ENCODE data around the gene ANKHD1. TPM values are rescaled to one million over a fixed set of nuclear protein-coding genes. Genes with fewer than 3 reads are reported as not detected.
A peak's percentile ranks its signal among the peaks of the same experiment; 100 is the strongest.
"Not testable (repeated sequence)": the region's sequence is repeated elsewhere in the genome, so short reads cannot be mapped to it uniquely, and the experiment has no call there.

The ANKHD1 gene
- total RNA-seq, 2 experiments from 2014 or later, result 77.1 to 93.5 TPM

DNA sequence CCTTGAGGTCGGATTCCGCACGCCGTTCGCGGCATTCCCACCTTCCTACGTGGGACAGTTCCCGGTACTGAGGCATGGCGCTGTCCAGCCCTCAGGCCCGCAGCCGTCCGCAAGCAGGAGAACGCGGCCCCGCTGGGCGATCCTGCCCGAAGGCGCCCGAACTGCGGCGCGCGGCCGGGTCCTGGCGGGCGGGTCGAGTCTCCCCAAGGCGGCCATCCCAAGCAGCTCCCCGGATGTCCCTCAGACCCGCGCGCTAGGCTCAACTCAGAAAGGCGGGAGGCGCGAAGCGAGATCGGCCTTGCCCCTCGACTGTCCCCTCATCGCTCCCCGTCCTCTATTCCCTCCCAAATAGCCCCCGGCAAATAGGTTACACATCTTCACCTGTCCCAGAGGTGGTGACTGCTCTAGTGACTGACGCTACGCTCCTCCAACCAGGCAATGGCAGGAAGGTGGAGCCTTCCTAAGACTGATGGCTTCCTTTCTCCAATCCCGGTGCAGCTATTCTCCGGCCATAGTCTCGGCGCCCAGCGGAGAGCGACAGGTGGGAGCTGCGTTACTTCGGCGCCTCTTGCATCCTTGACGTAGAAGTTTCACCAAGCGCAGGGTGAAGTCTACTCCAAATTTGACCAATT is 787 bp upstream of the ANKHD1 start:
- no peaks in the 10 kb centered on the region for H3K9me3 Mint-ChIP-seq (ENCODE audit: low read depth)
- H3K36me3 Mint-ChIP-seq (ENCODE audit: low read depth), result peaks cover 13% of the 10 kb centered on the region
- peak; percentile 91 for DNase-seq
- POLR2A ChIA-PET, result interaction anchor here (0.6 to 2.5 kb wide), 10 partner anchors 8 to 310 kb away, joined by 3 to 13 read pairs (median 3); partner anchors contain the start of genes EIF4EBP3, HARS1, HARS2 and IK
- H3K27ac Mint-ChIP-seq, result peak overlapping the region; percentile 87
- CTCF ChIA-PET, result interaction anchor here (0.7 to 1.9 kb wide), 8 partner anchors 9 to 310 kb away, joined by 3 to 5 read pairs (median 4); partner anchors contain the start of genes EIF4EBP3 and ZMAT2
- no peak overlapping the region for H3K4me3 Mint-ChIP-seq
- ATAC-seq, result peak; percentile 79
- H3K4me1 Mint-ChIP-seq, result peaks cover 20% of the 10 kb centered on the region
- no peaks in the 10 kb centered on the region for H3K27me3 Mint-ChIP-seq
- intact Hi-C loops (cut with DNase I, micrococcal nuclease), result loop anchor here (1.0 to 5.0 kb wide), 19 partner anchors 38 to 1696 kb away; partner anchors contain the start of genes APBB3 (in 2 of the 2), HARS1 (in 2 of the 2), HARS2 (in 2 of the 2) and SLC35A4 (in 2 of the 2)

DNA sequence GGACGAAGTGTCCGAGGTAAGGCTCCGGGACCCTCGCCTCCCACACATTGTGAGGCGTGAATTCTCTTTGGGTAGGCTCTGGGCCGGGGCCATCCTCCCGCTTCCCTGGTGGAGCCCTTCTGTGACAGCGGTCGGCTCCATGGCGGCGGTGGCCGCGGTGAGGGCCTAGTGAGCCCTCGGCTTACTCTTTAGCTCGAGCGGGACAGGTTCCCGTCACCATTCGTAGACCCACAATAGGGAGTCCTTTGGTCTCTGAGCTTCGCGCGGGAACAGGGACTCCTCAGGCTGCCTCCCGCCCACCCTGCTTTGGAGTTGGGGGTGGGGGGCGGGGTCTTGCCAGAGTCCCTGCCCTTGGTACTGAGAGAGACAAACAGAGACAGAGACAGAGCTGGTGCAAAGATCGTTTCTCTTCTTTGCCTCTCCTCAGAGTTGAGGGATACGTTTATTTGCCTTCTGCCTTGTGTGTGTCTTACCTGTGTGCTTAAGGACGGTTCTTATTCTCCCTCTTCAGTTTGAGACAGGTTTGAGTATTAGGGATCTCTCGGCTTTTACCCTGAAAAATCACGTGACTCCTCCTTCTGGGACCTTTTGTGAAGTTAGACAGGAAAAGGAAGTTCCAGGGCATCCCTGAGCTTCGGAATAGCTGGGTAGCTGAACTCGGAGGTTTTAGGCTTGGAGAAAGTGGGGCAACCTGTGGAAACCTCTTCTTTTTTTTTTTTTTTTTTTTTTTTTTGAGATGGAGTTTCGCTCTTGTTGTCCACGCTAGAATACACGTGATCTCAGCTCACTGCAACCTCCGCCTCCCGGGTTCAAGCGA is 833 bp downstream of the ANKHD1 start:
- ATAC-seq (peak; percentile 0), DNase-seq (peak; percentile 73)
- Mint-ChIP-seq H3K4me1 (peaks cover 25% of the 10 kb centered on the region), H3K9me3 (ENCODE audit: low read depth) (no peaks in the 10 kb centered on the region), H3K27ac (no peak overlapping the region), H3K27me3 (no peaks in the 10 kb centered on the region), H3K4me3 (no peak overlapping the region), H3K36me3 (ENCODE audit: low read depth) (peaks cover 20% of the 10 kb centered on the region)
- POLR2A ChIA-PET, result interaction anchor here (0.6 to 2.5 kb wide), 8 partner anchors 17 to 1066 kb away, joined by 3 to 13 read pairs (median 3); partner anchors contain the start of genes HBEGF, IK and NDUFA2
- intact Hi-C loops (cut with DNase I, micrococcal nuclease), result loop anchor here in 1 of 2 experiments (5.0 kb wide), 2 partner anchors 840 to 1695 kb away; partner anchors contain the start of gene UBE2D2
- CTCF ChIA-PET, result interaction anchor here (0.9 kb wide), 1 partner anchor 9 kb away, joined by 3 read pairs; no protein-coding TSS in a partner anchor

DNA sequence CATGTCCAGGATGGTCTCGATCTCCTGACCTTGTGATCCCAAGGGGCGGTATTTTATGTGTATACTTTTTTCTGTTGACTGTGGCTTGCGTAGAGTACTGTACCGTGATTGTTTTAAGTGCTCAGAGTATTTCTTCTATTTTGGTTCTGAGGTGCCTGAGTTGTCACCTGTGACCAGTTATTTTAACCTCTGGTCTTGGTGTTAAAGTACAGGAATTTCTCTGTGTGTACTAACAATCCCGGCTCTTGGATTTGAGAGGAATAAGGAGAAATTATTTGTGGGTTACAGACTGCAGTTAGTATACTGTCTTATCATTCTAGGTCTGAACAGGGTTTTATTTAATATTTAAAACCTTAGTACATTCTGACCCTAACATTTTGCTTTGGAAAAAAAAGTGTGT is 2.0 kb downstream of the ANKHD1 start:
- peaks cover 29% of the 10 kb centered on the region for H3K4me1 Mint-ChIP-seq
- no peak for ATAC-seq
- no peaks in the 10 kb centered on the region for H3K9me3 Mint-ChIP-seq (ENCODE audit: low read depth)
- peak overlapping the region; percentile 30 for H3K27ac Mint-ChIP-seq
- no peak for DNase-seq
- CTCF ChIA-PET, result interaction anchor here (0.6 to 1.8 kb wide), 6 partner anchors 21 to 316 kb away, joined by 3 to 4 read pairs (median 3); no protein-coding TSS in a partner anchor
- H3K36me3 Mint-ChIP-seq (ENCODE audit: low read depth), result peaks cover 23% of the 10 kb centered on the region
- no peak overlapping the region for H3K4me3 Mint-ChIP-seq
- intact Hi-C loops (cut with DNase I, micrococcal nuclease), result loop anchor here in 1 of 2 experiments (5.0 kb wide), 2 partner anchors 841 to 1694 kb away; partner anchors contain the start of gene UBE2D2
- POLR2A ChIA-PET, result interaction anchor here (0.7 kb wide), 1 partner anchor 55 kb away, joined by 5 read pairs; no protein-coding TSS in a partner anchor
- H3K27me3 Mint-ChIP-seq, result no peaks in the 10 kb centered on the region

DNA sequence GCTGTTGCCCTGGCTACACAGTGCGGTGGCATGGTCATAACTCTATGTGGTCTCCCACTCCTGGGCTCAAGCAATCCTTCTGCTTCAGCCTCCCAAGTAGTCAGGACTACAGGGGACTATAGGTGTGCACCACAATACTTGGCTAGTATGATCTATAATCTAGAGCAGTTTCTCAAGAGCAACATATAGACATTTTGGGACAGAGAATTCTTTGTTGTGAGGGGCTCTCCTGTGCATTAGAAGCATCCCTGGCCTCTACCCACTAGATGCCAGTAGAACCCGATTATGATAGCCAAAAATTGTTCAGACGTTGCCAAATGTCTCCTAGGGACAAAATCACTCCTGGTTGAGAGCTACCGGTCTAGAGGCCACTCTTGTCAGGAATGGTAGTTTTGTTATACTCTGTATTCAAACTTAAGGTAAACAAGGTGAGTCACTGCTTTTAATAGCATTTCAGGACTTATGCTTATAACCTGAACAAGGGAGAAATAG is 7.2 kb downstream of the ANKHD1 start:
- CTCF ChIA-PET, result interaction anchor here (0.6 kb wide), 1 partner anchor 256 kb away, joined by 3 read pairs; no protein-coding TSS in a partner anchor
- Mint-ChIP-seq H3K27ac (no peak overlapping the region), H3K4me3 (no peak overlapping the region), H3K27me3 (no peaks in the 10 kb centered on the region), H3K36me3 (ENCODE audit: low read depth) (peaks cover 28% of the 10 kb centered on the region), H3K9me3 (ENCODE audit: low read depth) (no peaks in the 10 kb centered on the region), H3K4me1 (peaks cover 43% of the 10 kb centered on the region)
- POLR2A ChIA-PET, result no interaction called here
- ATAC-seq (no peak), DNase-seq (no peak)
- intact Hi-C loops (cut with DNase I, micrococcal nuclease), result no loop called here

DNA sequence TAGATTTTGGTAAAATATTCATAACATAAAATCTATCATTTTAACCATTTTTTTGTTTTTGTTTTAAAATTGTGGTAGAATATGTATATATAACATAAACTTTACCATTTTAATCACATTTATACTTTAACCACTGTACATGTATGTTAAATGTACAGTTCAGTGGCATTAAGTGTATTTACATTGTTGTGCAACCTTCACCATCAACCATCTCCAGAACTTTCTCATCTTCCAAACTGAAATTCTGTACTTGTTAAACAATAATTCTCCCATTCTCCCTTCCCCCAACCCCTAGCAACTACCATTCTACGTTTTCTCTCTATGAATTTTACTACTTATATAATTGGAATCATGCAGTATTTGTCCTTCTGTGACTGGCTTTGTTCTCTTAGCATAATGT is 11.6 kb downstream of the ANKHD1 start:
- Mint-ChIP-seq H3K4me1 (peaks cover 33% of the 10 kb centered on the region), H3K36me3 (ENCODE audit: low read depth) (peaks cover 20% of the 10 kb centered on the region), H3K4me3 (no peak overlapping the region), H3K9me3 (ENCODE audit: low read depth) (no peaks in the 10 kb centered on the region), H3K27ac (no peak overlapping the region), H3K27me3 (no peaks in the 10 kb centered on the region)
- DNase-seq (no peak), ATAC-seq (no peak)
- POLR2A ChIA-PET, result no interaction called here
- CTCF ChIA-PET, result no interaction called here
- intact Hi-C loops (cut with DNase I, micrococcal nuclease), result no loop called here

DNA sequence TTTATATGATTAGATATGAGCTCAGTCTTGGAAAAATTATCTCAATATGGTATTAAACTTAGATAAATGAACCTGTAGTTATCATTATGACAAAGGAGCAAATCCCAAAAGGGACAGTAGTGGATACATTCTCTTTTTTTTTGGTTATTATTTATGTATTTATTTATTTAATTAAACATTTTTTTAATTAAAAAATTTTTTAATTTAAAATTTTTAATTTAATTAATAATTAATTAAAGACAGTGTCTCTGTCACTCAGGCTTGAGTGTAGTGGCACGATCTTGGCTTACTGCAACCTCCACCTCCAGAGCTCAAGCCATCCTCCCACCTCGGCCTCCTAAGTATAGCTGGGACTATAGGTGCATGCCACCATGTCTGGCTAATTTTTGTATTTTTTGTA is 15.6 kb downstream of the ANKHD1 start:
- Mint-ChIP-seq H3K4me3 (no peak overlapping the region), H3K27me3 (no peaks in the 10 kb centered on the region), H3K9me3 (ENCODE audit: low read depth) (no peaks in the 10 kb centered on the region), H3K36me3 (ENCODE audit: low read depth) (peaks cover 25% of the 10 kb centered on the region), H3K4me1 (peaks cover 52% of the 10 kb centered on the region), H3K27ac (no peak overlapping the region)
- POLR2A ChIA-PET, result interaction anchor here (0.6 to 0.7 kb wide), 2 partner anchors 16 to 85 kb away, joined by 4 to 7 read pairs; partner anchors contain the start of gene ANKHD1
- DNase-seq, result no peak
- intact Hi-C loops (cut with DNase I, micrococcal nuclease), result no loop called here
- ATAC-seq, result no peak
- CTCF ChIA-PET, result interaction anchor here (1.0 to 1.7 kb wide), 2 partner anchors 13 to 230 kb away, joined by 3 to 4 read pairs; partner anchors contain the start of genes IK and NDUFA2

DNA sequence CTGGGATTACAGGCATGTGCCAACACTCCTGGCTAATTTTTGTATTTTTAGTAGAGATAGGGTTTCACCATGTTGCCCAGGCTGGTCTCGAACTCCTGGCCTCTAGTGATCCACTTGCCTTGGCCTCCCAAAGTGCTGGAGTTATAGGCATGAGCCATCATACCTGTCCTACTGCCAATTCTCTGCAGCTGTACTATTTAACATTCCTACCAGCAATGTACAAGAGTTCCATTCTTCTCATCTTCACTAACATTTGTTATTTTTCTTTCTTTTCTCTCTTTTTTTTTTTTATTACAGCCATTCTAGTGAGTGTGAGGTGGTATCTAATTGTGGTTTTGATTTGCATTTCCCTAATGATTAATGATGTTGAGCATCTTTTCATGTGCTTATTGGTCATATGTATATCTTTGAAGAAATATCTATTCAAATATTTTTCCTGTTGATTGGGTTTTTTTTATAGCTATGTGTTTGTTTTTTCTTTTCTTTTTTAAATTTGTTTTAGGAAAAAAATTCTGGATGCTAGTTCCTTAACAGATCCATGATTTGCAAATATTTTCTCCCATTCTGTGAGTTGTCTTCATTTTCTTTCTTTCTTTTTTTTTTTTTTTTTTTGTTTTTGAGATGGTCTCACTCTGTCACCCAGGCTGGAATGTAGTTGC is 17.4 kb downstream of the ANKHD1 start:
- Mint-ChIP-seq H3K4me3 (no peak overlapping the region), H3K36me3 (ENCODE audit: low read depth) (peaks cover 21% of the 10 kb centered on the region), H3K4me1 (peaks cover 50% of the 10 kb centered on the region), H3K27ac (no peak overlapping the region), H3K27me3 (no peaks in the 10 kb centered on the region), H3K9me3 (ENCODE audit: low read depth) (no peaks in the 10 kb centered on the region)
- intact Hi-C loops (cut with DNase I, micrococcal nuclease), result no loop called here
- ATAC-seq, result no peak
- CTCF ChIA-PET, result interaction anchor here (0.9 to 1.7 kb wide), 3 partner anchors 11 to 129 kb away, joined by 3 to 4 read pairs (median 3); partner anchors contain the start of gene EIF4EBP3
- POLR2A ChIA-PET, result interaction anchor here (0.7 kb wide), 1 partner anchor 16 kb away, joined by 3 read pairs; no protein-coding TSS in a partner anchor
- DNase-seq, result no peak

DNA sequence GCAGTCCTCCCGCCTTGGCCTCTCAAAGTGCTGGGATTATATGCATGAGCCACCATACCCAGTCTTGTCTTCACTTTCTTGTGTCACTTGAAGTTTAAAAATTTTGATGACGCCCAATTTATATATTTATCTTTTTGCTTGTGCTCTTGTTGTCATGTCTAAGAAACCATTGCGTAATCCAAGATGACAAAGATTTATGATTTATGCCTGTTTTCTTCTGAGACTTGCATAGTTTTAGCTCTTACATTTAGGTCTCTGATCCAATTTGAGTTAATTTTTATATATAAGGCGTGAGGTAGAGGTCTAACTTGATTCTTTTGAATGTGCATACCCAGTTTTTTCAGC is 18.6 kb downstream of the ANKHD1 start:
- H3K36me3 Mint-ChIP-seq (ENCODE audit: low read depth), result peaks cover 15% of the 10 kb centered on the region
- H3K4me3 Mint-ChIP-seq, result no peak overlapping the region
- ChIA-PET POLR2A (no interaction called here), CTCF (interaction anchor here (0.6 kb wide), 1 partner anchor 75 kb away, joined by 4 read pairs; no protein-coding TSS in a partner anchor)
- no peaks in the 10 kb centered on the region for H3K9me3 Mint-ChIP-seq (ENCODE audit: low read depth)
- no peaks in the 10 kb centered on the region for H3K27me3 Mint-ChIP-seq
- no peak for DNase-seq
- H3K27ac Mint-ChIP-seq, result no peak overlapping the region
- no peak for ATAC-seq
- intact Hi-C loops (cut with DNase I, micrococcal nuclease), result no loop called here
- H3K4me1 Mint-ChIP-seq, result peaks cover 49% of the 10 kb centered on the region

DNA sequence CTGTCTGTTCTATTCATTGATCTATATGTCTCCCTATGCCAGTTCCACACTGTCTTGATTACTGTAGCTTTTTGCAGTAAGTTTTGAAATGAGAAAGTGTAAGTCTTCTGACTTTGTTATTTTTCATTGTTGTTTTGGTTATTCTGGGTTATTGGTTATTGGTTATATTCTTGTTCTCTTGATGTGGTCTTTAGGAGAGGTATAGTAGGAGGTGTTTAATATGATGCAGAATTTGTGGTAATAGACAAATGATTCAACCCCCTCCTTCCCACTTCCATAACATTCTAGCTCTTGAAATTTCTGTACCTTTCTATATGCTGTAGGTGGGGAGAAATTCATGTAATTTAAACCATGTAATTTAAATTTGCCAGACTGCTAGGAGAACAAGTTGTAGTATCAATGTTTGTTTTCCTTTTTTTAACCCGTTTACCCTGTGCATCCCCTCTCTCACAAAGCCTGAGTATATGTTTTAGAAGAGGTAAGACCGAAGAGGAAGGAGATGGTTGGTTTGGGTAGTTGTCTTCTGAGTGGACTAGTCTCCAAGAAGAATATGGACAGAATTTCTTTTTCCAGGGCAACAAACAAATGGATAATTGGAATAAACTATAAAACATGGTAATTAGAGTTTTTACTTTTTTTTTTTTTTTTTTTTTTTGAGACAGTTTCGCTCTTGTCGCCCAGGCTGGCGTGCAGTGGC is 19.2 kb downstream of the ANKHD1 start:
- intact Hi-C loops (cut with DNase I, micrococcal nuclease), result no loop called here
- ChIA-PET POLR2A (no interaction called here), CTCF (interaction anchor here (0.6 to 1.0 kb wide), 3 partner anchors 19 to 74 kb away, joined by 3 to 5 read pairs (median 4); no protein-coding TSS in a partner anchor)
- peaks cover 15% of the 10 kb centered on the region for H3K36me3 Mint-ChIP-seq (ENCODE audit: low read depth)
- DNase-seq, result no peak
- no peak overlapping the region for H3K4me3 Mint-ChIP-seq
- no peaks in the 10 kb centered on the region for H3K27me3 Mint-ChIP-seq
- H3K27ac Mint-ChIP-seq, result no peak overlapping the region
- no peaks in the 10 kb centered on the region for H3K9me3 Mint-ChIP-seq (ENCODE audit: low read depth)
- peaks cover 49% of the 10 kb centered on the region for H3K4me1 Mint-ChIP-seq
- ATAC-seq, result peak; percentile 75

DNA sequence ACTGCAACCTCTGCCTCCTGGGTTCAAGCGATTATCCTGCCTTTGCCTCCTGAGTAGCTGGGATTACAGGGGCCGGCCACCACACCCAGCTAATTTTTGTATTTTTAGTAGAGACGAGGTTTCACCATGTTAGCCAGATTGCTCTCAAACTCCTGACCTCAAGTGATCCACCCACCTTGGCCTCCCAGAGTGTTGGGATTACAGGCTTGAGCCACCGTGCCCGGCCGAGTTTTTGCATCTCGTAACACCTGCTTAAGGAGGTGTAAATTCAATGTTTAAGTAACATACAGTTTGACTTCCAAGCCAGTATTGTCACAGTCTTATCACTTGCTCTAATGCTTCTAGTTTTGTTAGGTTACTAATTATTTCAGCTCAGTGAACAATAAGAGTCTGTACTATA is 19.7 kb downstream of the ANKHD1 start:
- intact Hi-C loops (cut with DNase I, micrococcal nuclease); DNase-seq; POLR2A ChIA-PET; H3K27ac Mint-ChIP-seq; ATAC-seq; H3K9me3 Mint-ChIP-seq (ENCODE audit: low read depth); H3K27me3 Mint-ChIP-seq; H3K4me3 Mint-ChIP-seq: not testable (repeated sequence)
- CTCF ChIA-PET, result interaction anchor here (0.7 to 1.0 kb wide), 2 partner anchors 19 to 56 kb away, joined by 3 to 5 read pairs; no protein-coding TSS in a partner anchor
- Mint-ChIP-seq H3K4me1 (peaks cover 45% of the 10 kb centered on the region), H3K36me3 (ENCODE audit: low read depth) (peaks cover 16% of the 10 kb centered on the region)
